NCI-H2081 treated with DMSO at 0.1 percent for 48 hours (cell line): Measurements from ENCODE around the gene TMPRSS6.
"Not testable (repeated sequence)": the region's sequence is repeated elsewhere in the genome, so short reads cannot be mapped to it uniquely, and the experiment has no call there.

Experiments
- DNase-seq: peaks from one replicate; lab custom pipeline; 2025; lab: John Stamatoyannopoulos, UW

The TMPRSS6 gene

DNA sequence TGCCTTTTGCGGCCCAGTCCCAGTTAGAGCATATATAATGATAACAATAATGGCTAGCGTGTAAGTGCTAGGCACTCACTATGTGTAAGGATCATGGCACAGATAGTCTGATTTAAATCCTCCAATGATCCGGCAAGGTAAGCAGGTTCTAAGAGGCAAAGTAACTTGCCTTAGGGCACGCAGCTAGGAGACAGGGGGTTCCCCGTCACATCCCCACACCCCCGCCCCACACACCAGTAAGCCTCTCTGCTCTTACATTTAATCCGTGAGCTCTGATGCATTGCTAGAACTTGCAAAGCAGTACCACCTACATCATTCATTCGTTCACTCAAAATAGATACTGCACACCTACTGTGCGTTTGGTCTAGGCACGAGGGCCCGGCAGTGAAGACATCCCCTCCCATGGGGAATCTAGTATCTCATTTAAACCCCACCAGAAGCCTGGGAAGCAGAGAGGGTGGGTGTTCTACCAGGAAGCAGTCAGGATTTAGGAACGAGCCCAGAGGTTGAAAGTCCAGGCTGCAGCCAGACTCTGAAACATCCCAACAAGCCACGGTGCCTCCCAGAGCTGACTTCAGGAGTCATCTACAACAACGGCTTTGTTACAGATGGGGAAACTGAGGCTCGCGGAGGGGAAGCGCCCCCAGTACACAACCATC, 20.6 kb downstream of the TMPRSS6 start:
- no peak for DNase-seq

DNA sequence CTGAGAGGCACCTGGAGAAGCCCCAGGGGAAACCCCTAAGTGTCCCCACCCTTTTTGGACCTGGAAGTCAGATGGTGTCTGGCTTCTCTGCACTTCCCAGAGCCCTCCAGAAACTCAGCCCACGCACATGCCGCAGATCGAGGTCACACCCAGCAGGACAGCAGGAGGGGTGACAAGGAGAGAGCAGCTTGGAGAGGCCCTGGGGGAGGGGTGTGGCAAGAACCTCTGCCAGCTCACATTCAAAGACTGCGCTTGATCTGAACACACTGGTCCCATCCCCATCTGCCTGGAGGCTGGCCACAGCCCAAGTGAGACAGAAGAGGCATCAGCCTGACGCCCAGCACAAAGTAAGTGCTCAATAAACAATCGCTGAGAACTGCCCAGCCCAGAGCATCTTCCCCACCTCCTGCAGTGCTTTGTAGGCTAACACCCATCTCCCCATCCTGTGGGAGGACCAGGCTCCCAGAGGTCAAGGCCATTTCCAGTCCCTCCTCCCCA, 21.4 kb downstream of the TMPRSS6 start:
- no peak for DNase-seq

DNA sequence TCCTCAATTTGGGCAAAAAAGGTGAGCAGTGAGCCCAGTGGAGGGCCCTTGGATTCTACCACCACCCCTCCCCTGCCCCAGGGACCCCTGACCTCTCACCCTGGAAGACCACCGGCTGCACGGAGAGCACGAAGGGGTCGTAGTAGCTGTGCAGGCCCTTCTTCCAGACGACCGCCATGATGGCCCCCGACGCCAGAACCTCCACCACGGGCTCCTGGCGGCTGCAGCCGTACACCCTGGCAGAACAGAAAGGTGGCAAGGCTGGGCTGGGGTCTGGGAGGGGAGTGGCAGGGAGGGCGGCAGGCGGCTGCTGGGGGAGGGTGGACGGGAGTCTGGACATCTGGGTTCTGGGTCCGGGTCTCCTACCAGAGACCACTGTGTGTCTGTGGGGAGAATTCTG, 23.3 kb downstream of the TMPRSS6 start:
- DNase-seq: no peak

DNA sequence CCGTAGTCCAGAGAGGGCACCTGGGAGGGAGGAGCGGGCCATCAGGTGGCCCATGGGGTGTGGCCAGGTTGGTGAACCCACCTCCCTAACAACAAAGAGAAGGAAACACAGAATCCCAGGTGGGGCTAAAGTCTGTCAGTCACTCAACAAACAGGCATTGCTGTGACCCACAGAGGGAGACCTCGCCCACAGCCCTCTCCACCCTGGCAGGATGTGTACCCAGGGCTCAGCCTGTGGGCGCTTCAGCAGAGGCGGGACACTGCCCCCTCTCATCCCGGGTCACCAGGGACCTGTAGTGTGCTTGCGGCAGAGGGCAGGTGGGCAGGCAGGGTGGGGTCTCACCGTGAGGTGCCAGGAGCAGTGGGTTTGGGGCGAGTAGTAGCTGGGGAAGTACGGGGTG, 25.1 kb downstream of the TMPRSS6 start:
- no peak for DNase-seq

DNA sequence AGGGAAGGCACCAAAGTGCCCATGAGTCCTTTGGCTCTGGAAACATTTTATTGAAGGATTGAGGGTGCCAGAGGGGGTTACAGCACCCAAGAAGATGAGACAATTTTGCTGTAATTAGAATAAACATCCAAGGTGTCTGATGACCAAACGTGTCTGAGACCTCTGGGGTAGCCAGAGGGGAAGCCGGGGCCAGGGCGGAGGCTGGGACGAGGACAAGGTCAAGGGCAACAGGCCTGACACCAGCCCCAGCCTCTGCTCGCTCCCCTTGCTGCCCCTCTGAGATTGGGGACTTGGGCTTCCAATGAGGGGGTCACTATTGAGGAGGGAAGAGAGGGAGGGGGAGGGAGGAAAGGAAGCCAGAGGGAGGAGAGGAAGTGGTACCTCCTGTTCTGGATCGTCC, 25.6 kb downstream of the TMPRSS6 start:
- no peak for DNase-seq

DNA sequence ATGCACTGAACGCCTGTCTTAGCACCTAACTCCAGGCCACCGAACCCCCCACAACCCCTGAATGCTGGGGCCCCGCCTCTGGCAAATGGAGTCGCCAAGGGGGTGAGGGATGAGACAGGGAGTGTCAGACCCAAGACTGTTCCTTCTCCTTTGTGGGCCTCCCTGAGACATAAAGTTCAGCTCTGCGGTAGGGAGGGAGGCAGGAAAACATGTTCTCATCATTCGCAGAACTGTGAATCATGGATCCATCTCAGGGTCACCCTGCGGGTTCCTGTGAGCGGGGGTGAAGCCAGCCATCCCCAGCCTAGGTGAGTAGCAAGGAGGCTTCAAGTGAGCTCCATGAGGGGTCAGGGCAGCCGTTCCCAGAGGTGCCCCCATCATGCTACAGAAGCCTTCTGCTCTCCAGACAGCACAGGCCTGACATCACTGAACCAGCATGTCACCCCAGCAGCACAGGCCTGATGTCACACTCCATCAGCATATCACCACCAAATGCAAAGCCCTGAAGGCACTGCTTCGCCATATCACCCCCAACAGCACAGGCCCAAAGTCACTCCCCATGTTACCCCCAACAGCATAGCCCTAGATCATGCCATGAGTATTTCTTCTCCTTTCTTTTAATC, 27.2 kb downstream of the TMPRSS6 start:
- no peak for DNase-seq

DNA sequence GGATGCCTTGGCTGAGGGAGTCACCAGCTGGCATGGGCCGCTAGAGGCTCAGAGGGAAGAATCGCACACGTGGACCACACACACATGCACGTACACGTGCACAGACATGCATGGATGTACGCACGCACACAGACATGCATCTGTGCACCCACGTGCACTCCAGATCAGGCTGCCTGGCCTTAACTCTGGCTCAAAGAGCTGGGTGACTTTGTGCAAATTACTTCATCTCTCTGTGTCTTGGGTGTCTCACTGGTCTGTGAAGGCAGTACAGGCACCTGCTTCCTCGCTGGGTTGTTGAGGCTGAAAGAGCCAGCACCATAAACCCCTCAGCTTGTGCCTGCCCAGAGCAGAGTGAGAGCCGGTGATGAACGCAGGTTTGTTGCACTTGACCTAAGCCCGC, 28.7 kb downstream of the TMPRSS6 start:
- no peak for DNase-seq

DNA sequence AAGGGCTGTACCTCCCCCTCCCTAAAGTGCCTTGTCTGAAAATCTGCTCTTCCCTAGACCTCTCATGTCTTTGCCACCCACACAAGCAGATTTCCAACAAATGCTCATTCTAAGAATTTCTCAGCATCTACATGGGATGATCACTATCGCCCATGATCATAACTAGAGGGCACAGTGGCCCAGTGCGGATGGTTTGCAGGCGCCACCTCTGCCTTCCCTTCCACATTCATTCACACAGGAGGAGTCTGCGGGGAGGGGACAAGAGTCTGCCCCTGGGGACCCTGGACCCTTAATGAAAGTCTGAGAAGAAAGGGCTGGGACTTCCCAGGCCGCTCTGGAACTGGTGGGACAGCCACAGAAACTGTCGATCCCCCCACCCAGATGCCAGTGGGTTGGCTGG, 29.1 kb downstream of the TMPRSS6 start:
- DNase-seq: no peak

DNA sequence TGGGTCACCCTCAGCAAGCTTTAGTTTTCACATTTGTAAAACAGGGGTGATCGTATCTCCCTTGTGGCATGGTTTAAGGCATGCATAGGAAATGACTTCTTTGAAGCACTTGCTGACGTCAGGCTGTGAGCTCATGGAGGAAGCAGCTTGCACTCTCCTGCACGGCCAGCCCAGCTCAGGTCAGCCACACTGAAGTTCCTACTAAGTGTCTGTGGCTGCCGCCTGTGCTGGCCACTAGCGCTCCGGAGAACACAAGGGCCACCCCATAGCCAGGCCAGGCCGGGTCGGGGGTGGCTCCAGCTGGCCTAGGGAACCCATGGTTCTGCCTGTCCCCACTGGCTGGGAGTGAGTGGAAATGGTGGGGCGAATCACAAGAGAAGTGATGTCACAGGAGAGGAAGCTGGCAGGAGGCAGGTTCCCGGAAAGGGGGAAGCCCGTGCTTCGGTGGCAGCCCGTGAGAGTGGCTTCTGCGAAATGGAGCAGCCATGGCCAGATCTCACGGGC, 29.8 kb downstream of the TMPRSS6 start:
- no peak for DNase-seq

DNA sequence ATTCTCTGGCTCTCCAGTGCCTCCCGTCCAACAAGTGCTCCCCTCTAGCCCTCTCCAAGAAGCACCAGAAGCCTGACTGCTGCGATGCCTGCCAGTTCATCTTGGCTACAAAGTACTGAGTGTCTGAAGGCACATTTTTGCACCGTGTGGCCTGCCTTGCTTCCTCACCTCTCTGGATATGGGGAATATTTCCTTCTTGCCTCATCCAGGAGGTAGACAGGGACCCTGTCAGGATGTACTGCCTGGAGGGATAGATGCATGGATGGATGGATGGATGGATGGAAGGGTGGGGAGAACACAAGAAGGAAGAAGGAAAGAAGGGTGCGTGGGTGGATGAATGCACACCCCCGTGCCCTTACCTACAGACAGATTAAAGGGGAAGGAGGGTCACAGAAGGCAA, 30.4 kb downstream of the TMPRSS6 start:
- no peak for DNase-seq

DNA sequence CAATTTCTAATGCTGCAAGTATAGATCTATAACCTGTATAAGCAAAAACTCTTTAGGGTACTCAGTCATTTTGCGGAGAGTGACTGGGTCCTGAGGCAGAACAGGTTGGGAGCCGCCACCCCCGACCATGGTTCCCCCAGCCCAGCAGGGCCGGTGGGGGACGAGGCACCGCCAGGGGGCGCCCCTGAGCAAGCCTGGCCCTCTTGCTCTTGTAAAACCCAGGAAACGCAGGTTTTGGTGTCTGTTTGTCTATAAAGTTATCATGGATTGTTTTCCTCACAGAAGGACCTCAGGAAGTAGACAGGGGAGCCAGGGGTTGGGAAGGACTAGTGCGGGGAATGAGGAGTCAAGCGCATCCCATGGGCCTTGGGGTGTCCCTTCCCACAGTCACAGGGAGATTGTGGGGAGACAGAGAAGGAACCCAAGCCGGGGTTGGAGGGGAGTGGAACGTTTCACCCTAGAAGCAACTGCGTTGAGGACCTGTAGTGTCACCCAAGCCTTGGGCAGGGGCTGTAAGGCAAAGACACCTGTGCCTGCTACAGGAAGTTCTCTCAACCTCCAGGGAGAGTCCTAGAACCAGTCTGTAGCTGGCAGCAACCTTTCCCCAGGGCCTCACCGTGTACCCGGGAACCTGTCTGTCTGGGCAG, 31.6 kb downstream of the TMPRSS6 start:
- no peak for DNase-seq

DNA sequence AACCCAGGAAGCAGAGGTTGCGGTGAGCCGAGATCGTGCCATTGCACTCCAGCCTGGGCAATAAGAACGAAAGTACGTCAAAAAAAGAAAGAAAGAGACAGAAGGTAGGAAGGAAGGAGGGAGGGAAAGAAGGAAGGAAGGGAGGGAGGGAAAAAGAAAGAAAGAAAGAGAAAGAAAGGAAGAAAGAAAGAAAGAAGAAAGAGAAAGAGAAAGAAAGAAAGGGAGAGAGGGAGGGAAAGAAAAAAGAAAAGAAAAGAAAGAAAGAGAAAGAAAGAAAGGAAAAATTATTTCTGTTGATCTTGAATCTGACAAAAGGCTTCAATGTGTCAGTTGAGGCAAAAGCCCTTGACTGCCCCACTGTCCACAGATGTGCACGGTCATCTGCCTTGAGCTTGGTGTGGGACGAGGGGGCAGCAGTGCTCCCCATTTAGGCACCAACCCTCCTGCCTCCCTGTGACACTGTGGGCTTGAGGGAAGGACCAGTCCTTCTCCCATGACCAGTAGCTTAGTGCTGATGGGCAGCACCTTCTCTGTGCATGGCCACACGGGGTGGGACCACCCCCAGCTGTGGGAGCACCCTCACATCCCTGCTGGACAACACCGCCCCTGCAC, 33.6 kb downstream of the TMPRSS6 start:
- DNase-seq: no peak

DNA sequence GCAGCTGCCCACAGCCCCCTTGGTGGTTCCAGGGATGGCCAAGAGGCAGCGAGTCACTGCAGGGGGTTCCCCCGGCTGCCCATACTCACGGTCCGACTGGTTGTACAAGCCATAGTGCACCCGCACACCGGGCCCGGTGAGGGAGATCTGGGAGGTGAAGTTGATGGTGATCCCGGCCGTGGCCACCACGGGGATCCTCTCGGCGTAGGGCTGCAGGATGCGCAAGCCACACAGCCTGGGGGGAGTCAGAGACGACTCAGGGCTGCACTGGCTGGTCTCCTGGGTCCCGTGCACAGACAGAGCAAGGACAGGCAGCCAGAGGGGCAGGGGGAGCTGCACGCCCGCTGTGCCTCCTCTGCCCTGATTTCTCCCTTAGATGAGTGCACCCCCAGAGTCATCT, 34.5 kb downstream of the TMPRSS6 start:
- no peak for DNase-seq

DNA sequence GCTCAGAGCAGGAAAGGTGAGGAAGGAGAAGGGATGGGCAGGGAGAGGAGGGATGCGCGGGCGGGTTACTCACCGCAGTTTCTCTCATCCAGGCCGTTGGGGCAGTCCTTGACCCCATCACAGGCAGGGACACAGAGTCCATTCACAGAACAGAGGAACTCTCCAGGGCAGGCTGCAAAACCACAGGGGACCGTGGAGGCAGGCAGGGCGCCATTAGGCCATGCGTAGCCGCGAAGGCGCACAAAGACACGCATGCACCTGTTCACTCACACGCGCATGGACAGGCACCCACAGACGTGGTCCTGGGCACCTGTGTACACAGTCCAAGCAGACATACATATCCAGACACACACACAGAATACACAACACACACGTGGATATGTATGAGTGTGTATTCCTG, 35.0 kb downstream of the TMPRSS6 start:
- no peak for DNase-seq

DNA sequence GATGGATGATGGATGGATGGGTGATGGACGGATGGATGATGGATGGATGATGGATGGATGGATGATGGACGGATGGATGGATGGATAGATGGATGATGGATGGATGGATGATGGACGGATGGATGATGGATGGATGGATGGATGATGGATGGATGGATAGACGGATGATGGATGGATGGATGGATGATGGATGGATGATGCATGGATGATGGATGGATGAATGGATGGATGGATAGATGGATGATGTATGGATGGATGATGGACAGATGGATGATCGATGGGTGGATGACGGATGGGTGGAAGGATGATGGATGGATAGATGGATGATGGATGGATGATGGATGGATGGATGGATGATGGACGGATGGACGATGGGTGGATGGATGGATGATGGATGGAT, 36.8 kb downstream of the TMPRSS6 start:
- DNase-seq: no peak

DNA sequence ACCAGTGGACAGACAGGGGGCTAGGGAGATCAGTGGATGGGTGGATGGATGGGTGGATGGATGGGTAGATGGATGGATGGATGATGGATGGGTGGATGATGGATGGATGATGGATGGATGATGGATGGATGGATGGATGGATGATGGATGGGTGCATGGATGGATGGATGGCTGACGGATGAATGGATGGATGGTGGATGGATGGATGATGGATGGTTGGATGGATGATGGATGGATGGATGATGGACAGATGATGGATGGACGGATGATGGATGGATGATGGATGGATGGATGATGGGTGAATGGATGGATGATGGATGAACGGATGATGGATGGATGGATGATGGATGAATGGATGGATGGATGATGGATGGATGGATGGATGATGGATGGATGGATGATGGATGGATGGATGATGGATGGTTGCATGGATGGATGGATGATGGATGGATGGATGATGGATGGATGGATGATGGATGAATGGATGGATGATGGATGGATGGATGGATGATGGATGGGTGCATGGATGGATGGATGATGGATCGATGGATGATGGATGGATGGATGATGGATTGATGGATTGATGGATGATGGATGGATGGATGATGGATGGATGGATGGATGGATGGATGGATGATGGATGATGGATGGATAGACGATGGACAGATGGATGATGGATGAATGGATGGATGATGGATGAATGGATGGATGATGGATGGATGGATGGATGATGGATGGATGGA, 37.5 kb downstream of the TMPRSS6 start:
- not testable (repeated sequence) for DNase-seq

DNA sequence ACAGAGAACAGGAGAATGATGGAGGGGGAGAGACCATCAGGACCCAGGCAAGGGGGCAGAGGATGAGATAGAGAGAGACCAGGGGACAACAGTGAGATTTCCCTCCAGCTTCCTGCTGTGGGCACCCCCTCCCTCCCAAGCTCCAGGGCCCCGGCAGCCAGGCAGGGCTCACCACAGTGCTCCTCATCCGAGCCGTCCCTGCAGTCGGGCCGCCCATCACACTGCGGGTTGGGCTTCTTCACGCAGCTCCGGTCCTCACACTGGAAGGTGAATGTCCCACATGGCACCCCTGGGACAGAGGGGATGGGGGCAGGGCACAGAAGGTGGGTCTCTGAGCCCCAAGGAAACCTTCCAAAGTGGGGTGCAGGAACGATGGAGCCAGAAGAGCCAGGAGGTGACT, 38.8 kb downstream of the TMPRSS6 start:
- DNase-seq: no peak

DNA sequence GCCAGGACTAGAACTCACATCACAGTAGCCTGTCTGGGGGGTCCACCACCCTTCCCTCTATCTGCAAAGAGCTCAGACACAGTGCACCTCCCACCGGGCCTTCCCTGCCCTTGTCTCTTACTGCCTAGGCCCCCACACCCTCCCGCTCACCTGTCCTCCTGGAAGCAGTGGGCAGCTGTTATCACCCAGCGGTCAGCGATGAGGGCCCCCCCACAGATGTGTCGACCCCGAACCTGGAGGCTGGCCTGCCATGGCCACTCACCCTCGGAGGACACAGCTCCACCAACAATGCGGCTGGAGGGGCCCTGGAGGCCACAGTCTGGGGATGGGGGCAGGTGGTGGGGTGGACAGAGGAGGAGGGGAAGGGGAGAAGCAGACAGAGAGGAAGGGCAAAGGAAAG, 39.2 kb downstream of the TMPRSS6 start:
- DNase-seq: no peak

DNA sequence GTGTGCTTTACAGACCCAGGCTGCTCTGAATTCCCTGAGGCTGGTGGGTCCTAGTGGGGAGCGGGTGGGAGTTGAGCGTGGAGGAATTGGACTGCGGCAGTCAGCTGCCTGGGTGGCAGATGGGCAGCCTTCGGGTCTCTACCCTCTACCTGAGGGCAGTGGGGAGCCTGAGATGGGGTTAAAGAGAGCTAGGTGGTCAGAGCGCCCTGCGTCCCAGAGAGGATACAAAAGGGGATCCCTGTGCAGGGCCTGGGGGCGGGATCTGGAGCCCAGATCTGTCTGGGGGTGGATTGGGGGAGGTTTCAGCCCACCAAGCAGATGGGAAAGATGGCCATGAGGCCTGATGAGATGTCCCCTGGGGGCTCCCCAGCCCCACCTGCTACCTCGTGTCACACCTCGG, 39.8 kb downstream of the TMPRSS6 start:
- no peak for DNase-seq

DNA sequence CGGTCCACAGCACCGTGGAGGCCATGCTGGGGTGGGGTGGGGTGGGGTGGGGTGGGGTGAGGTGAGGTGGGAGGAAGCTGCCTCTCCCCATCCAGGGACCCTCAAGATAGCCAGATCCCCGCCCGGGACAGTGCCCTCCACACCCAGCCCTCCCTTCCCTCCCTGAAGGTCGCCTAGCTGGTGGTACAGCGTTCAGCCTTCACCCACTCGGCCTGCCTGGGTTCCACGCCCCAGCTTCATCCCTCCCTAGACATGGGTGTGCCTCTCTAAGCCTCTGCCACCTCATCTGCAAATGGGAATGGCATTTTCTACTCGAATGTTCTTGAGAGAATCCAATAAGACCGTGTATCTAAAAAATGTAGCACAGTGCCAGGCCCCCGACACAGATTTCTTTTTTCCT, 40.2 kb downstream of the TMPRSS6 start:
- DNase-seq: no peak

DNA sequence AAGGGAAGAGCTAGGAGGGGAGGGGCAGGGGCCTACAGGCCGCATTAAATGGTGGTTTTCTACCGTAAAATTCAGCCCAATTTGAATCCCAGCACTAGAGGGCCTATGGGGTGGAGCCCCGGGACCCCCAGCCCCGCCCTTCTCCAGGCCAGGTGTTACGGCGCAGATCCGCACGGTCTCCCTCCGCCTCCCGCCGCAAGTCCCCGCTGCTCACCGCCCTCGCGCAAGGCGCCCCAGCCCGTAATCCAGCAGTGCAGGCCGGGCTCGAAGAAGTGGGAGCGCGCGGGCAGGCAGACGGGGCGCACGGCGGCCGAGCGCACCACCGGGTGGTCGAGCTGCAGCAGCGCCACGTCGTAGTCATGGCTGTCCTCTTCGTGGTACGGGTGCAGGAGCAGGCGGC, 40.7 kb downstream of the TMPRSS6 start:
- DNase-seq: no peak

DNA sequence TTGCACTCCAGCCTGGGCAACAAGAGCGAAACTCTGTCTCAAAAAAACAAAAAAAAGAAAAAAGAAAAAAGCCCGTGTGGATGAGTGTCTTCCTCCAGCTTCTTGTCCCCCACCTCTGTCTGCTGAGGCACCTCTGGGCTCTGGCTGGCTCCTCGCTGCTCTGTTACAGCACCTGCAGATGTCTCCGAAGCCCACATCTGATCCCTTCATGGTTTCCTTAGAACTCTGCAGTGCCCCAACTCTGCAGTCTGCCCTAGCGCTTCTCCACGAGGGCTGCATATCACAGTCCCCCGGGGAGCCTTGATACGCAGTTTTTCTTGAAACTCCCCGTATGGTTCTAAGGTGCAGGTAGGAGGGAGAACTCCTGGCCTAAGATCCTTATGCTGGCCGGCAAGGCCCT, 42.1 kb downstream of the TMPRSS6 start:
- DNase-seq: no peak
